Activated CD8-positive, alpha-beta T cell treated with anti-CD3 and anti-CD28 coated beads for 36 hours (primary cell): ENCODE data around the gene TRIP6. TPM values are rescaled to one million over a fixed set of nuclear protein-coding genes. Genes with fewer than 3 reads are reported as not detected.

ENCODE experiments used
- ATAC-seq: fragments of 200-7000 bp; cut with Tn5 transposase; one replicate; pipeline ENCODE4 v1.10.0; 2021; ENCODE audit warnings: mild to moderate bottlenecking, moderate library complexity
- CTCF ChIA-PET: fragments of 350-600 bp; sonication (Branson Sonifier 250); formaldehyde crosslinking; loops from one replicate; lab custom pipeline; 2021; ENCODE audit warnings: antibody characterized with exemption; lab: Charles Lee
- POLR2A ChIA-PET: fragments of 350-600 bp; sonication (Branson Sonifier 250); formaldehyde crosslinking; loops from one replicate; lab custom pipeline; 2021; ENCODE audit warnings: antibody characterized with exemption; lab: Charles Lee
- DNase-seq: peaks from one replicate; pipeline ENCODE4 v3.0.0-alpha.2; 2020
- H3K27ac Mint-ChIP-seq: one replicate; pipeline ENCODE4 v1.8.0; 2021; ENCODE audit warnings: mild to moderate bottlenecking, mixed read lengths
- H3K27me3 Mint-ChIP-seq: one replicate; pipeline ENCODE4 v1.8.0; 2021; ENCODE audit warnings: mixed read lengths
- H3K36me3 Mint-ChIP-seq: one replicate; pipeline ENCODE4 v1.8.0; 2021; ENCODE audit warnings: low read depth, mixed read lengths
- H3K4me1 Mint-ChIP-seq: one replicate; pipeline ENCODE4 v1.8.0; 2021; ENCODE audit warnings: low read depth, mixed read lengths
- H3K4me3 Mint-ChIP-seq: one replicate; pipeline ENCODE4 v1.8.0; 2021; ENCODE audit warnings: mild to moderate bottlenecking, moderate library complexity, mixed read lengths
- H3K9me3 Mint-ChIP-seq: one replicate; pipeline ENCODE4 v1.8.0; 2021; ENCODE audit warnings: mixed read lengths
- intact Hi-C: fragments of 100-400 bp; cut with micrococcal nuclease; formaldehyde crosslinking; loops from one replicate; pipeline ENCODE4 v1.10.0; 2022
- total RNA-seq, 2 experiments: library from RNA; stranded (reverse); gene quantifications; one replicate each; pipeline ENCODE4 v1.2.3, GENCODE V29; 2021
- TF ChIP-seq, protein P1 (sequence below): fragments of 200-600 bp; IDR thresholded peaks from one replicate; pipeline ENCODE4 v1.8.0; 2022; ENCODE audit warnings: antibody characterized with exemption, mild to moderate bottlenecking

The TRIP6 gene
- total RNA-seq, 2 experiments from 2014 or later = 27.5 to 28.4 TPM

DNA sequence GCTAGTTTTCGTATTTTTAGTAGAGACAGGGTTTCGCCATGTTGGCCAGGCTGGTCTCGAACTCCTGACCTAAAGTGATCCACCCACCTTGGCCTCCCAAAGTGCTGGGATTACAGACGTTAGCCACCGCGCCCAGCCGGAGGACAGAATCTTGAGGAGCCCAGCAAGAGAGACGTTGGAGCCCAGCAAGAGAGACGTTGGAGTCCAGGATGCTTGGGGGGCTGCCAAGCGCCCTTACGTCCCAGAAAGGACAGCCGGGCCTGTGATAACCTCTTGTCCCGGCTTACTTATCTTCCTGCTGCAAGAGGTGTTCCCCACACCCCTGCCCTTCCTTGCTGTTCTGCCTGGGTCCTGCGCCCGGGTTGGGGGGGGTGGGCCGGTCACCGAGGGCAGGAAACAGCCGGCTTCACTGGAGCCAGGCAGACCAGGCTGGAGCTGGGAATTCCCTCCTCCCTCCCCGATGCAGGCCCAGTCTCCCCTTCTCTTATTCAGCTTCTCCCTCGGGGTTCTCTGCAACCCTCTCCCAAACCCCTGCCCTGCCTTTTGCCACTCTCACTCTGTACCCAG, 38.0 kb upstream of the TRIP6 start:
- ATAC-seq (no peak), DNase-seq (no peak)
- Mint-ChIP-seq H3K27ac (no peak overlapping the region), H3K4me1 (peaks cover 17% of the 10 kb centered on the region), H3K27me3 (peaks cover 33% of the 10 kb centered on the region), H3K36me3 (no peaks in the 10 kb centered on the region), H3K9me3 (no peaks in the 10 kb centered on the region), H3K4me3 (no peak overlapping the region)
- TF ChIP-seq, protein P1, sequence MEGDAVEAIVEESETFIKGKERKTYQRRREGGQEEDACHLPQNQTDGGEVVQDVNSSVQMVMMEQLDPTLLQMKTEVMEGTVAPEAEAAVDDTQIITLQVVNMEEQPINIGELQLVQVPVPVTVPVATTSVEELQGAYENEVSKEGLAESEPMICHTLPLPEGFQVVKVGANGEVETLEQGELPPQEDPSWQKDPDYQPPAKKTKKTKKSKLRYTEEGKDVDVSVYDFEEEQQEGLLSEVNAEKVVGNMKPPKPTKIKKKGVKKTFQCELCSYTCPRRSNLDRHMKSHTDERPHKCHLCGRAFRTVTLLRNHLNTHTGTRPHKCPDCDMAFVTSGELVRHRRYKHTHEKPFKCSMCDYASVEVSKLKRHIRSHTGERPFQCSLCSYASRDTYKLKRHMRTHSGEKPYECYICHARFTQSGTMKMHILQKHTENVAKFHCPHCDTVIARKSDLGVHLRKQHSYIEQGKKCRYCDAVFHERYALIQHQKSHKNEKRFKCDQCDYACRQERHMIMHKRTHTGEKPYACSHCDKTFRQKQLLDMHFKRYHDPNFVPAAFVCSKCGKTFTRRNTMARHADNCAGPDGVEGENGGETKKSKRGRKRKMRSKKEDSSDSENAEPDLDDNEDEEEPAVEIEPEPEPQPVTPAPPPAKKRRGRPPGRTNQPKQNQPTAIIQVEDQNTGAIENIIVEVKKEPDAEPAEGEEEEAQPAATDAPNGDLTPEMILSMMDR = no peak
- ChIA-PET POLR2A (no interaction called here), CTCF (interaction anchor here (1.0 to 1.7 kb wide), 2 partner anchors 23 to 30 kb away, joined by 4 to 7 read pairs; partner anchors contain the start of gene SLC12A9)
- intact Hi-C loops = no loop called here

DNA sequence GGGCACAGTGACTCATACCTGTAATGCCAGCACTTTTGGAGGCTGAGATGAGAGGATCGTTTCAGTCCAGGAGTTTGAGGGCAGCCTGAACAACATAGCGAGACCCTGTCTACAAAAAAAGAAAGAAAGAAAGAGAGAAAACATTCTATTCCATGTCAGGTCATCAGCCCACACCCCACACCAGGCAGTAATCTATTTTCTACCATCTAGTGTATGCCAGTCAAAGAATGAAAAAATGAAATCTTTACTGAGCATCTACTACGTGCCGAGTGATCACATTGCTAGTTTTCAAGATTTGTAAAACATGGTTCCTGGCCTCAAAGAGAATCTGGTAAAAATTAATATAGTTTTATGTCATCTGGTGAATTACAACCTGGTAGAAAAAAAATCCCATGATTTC, 36.8 kb upstream of the TRIP6 start:
- intact Hi-C loops = no loop called here
- ChIA-PET POLR2A (no interaction called here), CTCF (interaction anchor here (1.0 kb wide), 1 partner anchor 31 kb away, joined by 4 read pairs; no protein-coding TSS in a partner anchor)
- Mint-ChIP-seq H3K27ac (no peak overlapping the region), H3K9me3 (no peaks in the 10 kb centered on the region), H3K36me3 (no peaks in the 10 kb centered on the region), H3K27me3 (peaks cover 25% of the 10 kb centered on the region), H3K4me1 (peaks cover 17% of the 10 kb centered on the region), H3K4me3 (no peak overlapping the region)
- ATAC-seq = no peak
- DNase-seq = no peak
- TF ChIP-seq, protein P1 = no peak

DNA sequence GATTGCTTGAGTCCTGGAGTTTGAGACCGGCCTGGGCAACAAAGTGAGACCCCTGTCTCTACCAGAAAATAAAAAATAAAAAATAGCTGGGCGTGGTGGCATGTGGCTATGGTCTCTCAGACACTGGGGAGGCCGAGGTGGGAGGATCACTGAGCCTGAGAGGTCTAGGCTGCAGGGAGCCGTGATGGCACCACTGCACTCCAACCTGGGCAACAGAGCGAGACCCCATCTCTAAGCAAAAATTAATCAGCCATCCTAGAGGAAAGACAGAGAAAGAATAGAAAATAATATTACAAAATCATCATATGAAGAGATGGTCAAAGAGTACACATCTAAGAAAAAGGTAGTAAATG, 34.9 kb upstream of the TRIP6 start:
- no peak for DNase-seq
- intact Hi-C loops = no loop called here
- ATAC-seq = no peak
- TF ChIP-seq, protein P1 = no peak
- Mint-ChIP-seq H3K27me3 (peaks cover 12% of the 10 kb centered on the region), H3K4me3 (no peak overlapping the region), H3K9me3 (no peaks in the 10 kb centered on the region), H3K4me1 (peaks cover 13% of the 10 kb centered on the region), H3K27ac (no peak overlapping the region), H3K36me3 (no peaks in the 10 kb centered on the region)
- POLR2A ChIA-PET = no interaction called here
- CTCF ChIA-PET = interaction anchor here (1.3 to 3.2 kb wide), 3 partner anchors 20 to 33 kb away, joined by 7 to 11 read pairs (median 10); partner anchors contain the start of gene SLC12A9

DNA sequence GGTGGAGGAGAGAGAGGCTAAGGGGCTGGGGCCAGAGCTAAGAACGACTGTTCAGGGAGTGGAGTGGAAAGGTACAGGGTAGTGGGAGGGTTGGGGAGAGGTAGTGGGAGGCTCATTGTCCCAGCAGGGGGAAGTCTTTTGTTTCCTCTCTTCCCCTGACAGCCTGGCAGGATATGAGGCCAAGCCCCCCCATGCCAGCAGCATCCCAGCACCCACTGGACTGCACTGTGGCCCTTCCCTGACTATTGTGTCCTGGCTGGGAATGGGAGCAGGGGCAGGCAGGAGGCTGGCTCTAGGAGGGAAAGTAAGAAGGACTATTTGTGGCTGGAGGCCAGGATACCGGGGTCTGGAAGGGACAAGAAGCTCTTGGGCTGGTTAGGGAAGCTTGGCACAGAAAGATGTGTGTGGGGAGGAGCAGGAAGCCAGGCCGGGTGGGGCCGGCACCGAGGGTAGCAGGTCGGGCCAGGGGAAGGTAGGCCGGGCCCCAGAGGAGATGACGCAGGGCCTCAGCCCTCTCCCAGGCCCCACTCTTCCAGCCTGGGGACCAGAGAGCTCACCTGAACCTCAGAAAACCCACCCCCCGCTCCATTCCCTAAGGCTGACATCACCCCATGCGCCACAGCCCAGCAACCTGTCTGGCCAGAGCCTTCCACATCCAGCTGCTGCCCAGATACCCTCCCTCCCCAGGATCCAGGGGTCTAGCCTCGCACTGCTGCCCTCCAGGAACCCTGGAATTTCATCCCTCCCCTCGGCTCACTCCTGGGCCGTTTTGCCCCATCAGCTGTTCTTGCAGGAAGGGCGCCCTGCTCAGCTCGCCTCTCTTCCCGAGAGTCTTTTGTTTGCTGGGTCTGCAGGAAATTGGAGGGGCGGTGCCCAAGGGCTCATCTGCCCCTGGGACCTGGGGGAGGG, 31.0 kb upstream of the TRIP6 start:
- peaks cover 8% of the 10 kb centered on the region for H3K4me1 Mint-ChIP-seq
- H3K9me3 Mint-ChIP-seq = no peaks in the 10 kb centered on the region
- no peak overlapping the region for H3K4me3 Mint-ChIP-seq
- no peak overlapping the region for H3K27ac Mint-ChIP-seq
- no peak for ATAC-seq
- ChIA-PET POLR2A (no interaction called here), CTCF (interaction anchor here (1.0 to 1.4 kb wide), 3 partner anchors 16 to 131 kb away, joined by 5 to 8 read pairs (median 5); partner anchors contain the start of genes POP7 and SLC12A9)
- H3K27me3 Mint-ChIP-seq = no peaks in the 10 kb centered on the region
- H3K36me3 Mint-ChIP-seq = peaks cover 2% of the 10 kb centered on the region
- intact Hi-C loops = no loop called here
- no peak for DNase-seq
- TF ChIP-seq, protein P1 = no peak

DNA sequence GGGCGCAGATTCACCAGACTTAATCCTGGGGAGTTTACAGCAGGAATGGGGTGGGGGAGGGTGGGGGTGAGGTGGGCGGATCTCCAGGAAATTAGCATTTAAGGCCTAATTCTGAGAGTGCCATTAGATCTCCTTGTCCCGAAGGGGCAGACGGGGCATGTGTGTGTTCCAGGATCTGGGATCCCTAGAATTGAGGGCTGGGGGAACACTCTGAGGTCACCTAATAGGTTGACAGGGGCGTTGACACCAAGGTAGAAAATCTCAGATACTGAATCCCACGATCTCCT, 30.4 kb upstream of the TRIP6 start:
- peaks cover 2% of the 10 kb centered on the region for H3K36me3 Mint-ChIP-seq
- ChIA-PET POLR2A (no interaction called here), CTCF (interaction anchor here (1.4 kb wide), 1 partner anchor 16 kb away, joined by 5 read pairs; the partner anchor contains the start of gene SLC12A9)
- H3K4me3 Mint-ChIP-seq = peak overlapping the region; percentile 63
- H3K27me3 Mint-ChIP-seq = no peaks in the 10 kb centered on the region
- intact Hi-C loops = no loop called here
- no peaks in the 10 kb centered on the region for H3K9me3 Mint-ChIP-seq
- TF ChIP-seq, protein P1 = no peak
- DNase-seq = no peak
- H3K4me1 Mint-ChIP-seq = peaks cover 8% of the 10 kb centered on the region
- H3K27ac Mint-ChIP-seq = peak overlapping the region; percentile 77
- ATAC-seq = no peak
